Measurements from ENCODE around the gene GDAP1L1.

GRCh38 chr20:44218446-44218845 lies 28.7 kb upstream of the GDAP1L1 start:
- TF ChIP-seq POLR2A (IDR thresholded peaks at IDR 0.05; ENCODE audit: low read length) (no peak), GATA1 (IDR thresholded peaks at IDR 0.05; ENCODE audit: low read depth, low read length) (no peak)

All from erythroblast (primary cell).